AG20443 (cell line): ENCODE results near the gene CD34.

Experiments used
- DNase-seq: peaks from one replicate; pipeline ENCODE4 v3.0.0; 2012; ENCODE audit warnings: low spot score, mixed read lengths

CD34 gene

GRCh38 chr1:207832796-207833195 is 78.1 kb downstream of the CD34 start:
- no peak for DNase-seq

DNA sequence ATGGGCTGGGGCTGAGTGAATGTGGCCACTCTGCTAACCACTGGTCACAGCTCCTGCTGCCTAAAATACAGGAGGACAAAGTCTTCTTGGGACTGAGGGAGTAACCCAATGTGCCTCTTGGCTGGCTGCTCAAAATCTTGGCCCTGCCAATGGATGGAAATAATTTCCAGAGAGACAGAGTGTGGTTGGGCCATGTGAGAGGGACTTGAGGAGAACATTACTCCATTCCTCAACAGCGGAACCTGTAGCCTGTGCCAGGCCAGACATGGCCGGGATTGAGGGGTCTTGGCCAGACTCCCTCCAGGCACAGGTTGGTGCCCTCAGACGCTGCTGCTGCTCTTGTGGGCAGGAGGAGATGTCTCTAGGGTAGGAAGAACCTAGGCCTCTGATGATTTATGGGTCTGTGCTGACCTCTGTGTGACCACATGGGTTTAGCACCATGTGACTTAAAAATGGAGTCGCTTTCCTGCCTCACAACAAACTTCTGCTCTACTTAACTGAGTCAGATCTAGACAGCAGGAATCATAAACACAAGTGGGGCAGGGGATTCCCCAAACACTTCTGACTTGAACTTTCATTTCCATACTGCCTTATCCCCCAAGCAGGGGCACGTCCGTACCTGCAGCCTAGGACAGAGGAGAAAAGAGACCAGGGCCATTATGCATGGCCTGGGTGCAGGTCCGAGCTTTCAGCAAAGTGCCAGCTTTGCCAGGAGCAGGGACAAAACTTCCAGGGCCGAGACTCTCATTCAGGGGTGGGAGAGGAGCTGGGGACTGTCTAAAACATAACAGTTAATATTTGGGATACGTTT is 79.2 kb downstream of the CD34 start:
- DNase-seq = no peak
